Activated gamma-delta T cell treated with anti-CD3 and anti-CD28 coated beads, Interleukin-2, amount 50 U/mL, for 16 hours (primary cell): ENCODE measurements around the gene PLXNB3.
"Not testable (repeated sequence)": the region's sequence is repeated elsewhere in the genome, so short reads cannot be mapped to it uniquely, and the experiment has no call there.

ENCODE experiments used
- DNase-seq: peaks from one replicate; pipeline ENCODE4 v3.0.0-alpha.2; 2020; ENCODE audit warnings: low read depth

Gene PLXNB3

GRCh38 chrX:153814591-153815315, 50.7 kb downstream of the PLXNB3 start:
- no peak for DNase-seq

- no peak for DNase-seq
Measured at GRCh38 chrX:153816831-153817690, 53.0 kb downstream of the PLXNB3 start.

GRCh38 chrX:153818064-153818463, 54.0 kb downstream of the PLXNB3 start:
- DNase-seq = not testable (repeated sequence)

GRCh38 chrX:153818571-153819383, 54.7 kb downstream of the PLXNB3 start:
- DNase-seq = peak; percentile 22

GRCh38 chrX:153819384-153820040, 55.5 kb downstream of the PLXNB3 start:
- no peak for DNase-seq

GRCh38 chrX:153820601-153821000, 56.6 kb downstream of the PLXNB3 start:
- no peak for DNase-seq

- DNase-seq = no peak
Measured at GRCh38 chrX:153821066-153821465, 57.0 kb downstream of the PLXNB3 start.

GRCh38 chrX:153824348-153824747, 60.3 kb downstream of the PLXNB3 start:
- DNase-seq = no peak

- DNase-seq = no peak
Measured at GRCh38 chrX:153825042-153825441, 61.0 kb downstream of the PLXNB3 start.
